HG03103 (cell line): ENCODE results near the gene TEX36.
A peak's percentile ranks its signal among the peaks of the same experiment; 100 is the strongest.
"Not testable (repeated sequence)": the region's sequence is repeated elsewhere in the genome, so short reads cannot be mapped to it uniquely, and the experiment has no call there.

Experiments used
- ATAC-seq: cut with Tn5 transposase; IDR thresholded peaks from one replicate; pipeline ENCODE4 v1.9.1; 2021; ENCODE audit warnings: low read depth; ENCODE audit not compliant: unreplicated experiment

Gene TEX36, protein sequence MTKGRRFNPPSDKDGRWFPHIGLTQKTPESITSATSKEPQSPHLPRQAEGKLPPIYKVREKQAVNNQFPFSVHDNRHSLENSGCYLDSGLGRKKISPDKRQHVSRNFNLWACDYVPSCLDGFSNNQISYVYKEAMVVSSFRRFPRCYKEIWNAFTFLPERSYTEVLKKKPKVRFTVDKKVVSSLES

DNA sequence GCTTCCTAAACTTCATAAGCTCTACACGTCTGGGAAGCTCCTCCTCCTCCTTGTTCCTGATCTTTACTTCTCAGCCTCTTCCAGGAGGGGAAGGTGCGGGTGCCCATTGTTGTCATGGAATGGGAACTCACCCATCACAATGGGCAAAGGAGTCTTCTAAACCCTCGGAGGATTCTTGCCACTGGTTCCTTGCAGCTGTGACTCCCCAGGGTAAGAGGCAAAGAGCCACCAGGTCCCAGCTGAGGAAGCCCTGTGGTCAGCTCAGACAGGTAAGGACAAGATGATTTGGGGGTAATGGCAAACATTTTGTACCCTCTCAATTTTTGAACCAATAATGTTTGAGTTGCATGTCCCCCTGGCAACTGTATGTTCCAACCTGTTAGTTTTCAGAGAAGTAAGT lies at the start of gene TEX36:
TSS of gene TEX36 (minus strand) at position 101 of the 400 bp plus-strand sequence. CDS start 174 bp downstream, outside the sequence.
- ATAC-seq: no peak

DNA sequence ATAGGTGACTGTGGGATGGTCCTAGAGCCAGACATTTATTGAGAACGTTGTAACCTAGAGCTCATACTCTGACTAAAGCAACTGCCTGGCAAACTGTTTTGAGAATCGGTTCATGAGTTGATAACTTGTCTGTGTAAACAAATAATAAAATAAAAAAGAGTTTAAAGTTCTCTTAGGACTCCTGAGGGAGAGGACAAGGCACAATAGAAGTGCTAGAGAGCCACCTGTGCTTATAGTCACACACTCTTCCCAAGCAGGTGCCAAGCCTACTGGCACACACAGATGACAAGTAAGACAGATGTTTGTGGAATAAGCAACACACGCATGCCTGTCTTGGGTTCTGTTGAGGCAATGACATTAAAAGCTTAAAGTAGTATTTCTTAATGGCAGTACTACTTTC lies 44.5 kb upstream of the TEX36 start:
- no peak for ATAC-seq

- ATAC-seq: no peak
These were observed 44.0 kb upstream of the TEX36 start for GRCh38 chr10:125726914-125727313.

DNA sequence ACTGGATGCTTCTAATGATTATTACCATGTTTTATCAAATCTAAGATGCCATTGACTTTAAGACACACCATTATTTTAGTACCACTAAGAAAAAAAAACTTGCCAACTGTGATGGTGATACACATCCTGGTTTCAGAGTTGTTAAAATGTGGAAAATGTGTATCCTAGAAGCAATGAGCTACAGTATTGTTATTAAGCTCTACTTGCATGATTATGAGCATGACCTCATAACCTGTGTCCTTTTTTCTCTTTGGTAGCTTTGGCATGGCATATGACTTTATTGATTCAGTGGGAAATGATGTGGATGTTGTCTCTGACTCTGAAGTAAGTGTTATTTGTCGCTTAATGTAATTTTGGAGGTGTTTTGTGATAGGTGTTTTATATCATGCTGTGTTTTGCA lies 39.8 kb upstream of the TEX36 start:
- no peak for ATAC-seq

DNA sequence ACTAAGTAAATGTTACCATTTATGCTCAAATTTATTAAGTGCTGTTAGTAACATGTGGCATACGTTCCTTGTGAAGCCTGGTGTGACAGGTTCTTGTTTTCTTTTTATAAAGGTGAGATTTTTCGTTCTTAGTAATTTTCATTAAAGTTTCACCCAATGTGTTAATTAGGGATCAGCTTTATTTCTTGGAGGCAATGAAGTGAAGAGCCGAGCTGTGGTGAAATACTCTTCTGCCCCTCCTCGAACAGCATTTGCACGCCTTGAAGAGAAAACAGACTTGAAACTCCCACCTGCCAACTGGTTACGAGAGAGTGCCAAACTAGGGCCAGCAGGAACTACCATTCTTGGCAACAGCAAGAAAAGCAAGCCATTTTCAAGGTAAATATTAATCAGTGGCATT lies 38.1 kb upstream of the TEX36 start:
- ATAC-seq: peak; percentile 29

GRCh38 chr10:125720002-125720382 lies 37.0 kb upstream of the TEX36 start:
- ATAC-seq: no peak

GRCh38 chr10:125719173-125720001 lies 36.4 kb upstream of the TEX36 start, which contains the start of gene EDRF1:
Gene EDRF1 (plus strand): TSS chr10:125719709. CDS start chr10:125719808, 99 bp downstream.
- ATAC-seq: peak; percentile 91

- not testable (repeated sequence) for ATAC-seq
These were observed 31.8 kb upstream of the TEX36 start for GRCh38 chr10:125714728-125715127.

DNA sequence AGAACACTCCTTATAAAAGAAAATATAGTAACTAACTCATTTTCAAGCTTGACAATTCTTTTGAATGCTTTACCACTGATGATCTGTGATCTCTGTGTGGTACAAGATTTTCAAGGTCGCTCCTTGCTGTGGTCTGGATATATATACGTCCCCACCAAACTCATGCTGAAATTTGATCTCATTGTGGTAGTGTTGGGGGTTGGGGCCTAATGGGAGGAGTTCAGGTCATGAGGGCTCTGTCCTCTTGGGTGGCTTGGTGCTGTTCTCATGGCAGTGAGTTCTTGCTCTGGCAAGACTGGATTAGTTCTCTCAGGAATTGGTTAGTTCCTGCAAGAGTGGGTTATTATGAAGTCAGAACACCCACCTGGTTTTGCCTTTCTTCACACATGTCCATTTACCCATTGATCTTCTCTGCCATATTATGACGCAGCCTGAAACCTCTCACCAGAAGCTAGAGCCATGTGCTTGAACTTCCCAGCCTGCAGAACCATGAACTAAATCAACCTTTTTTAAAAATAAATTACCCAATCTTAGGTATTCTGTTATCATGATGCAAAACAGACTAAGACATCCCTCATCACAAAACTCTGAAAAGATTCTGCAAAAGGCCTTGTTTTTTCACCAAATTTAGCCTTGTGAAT lies 28.3 kb upstream of the TEX36 start:
- no peak for ATAC-seq

- no peak for ATAC-seq
These were observed 26.9 kb upstream of the TEX36 start for GRCh38 chr10:125709553-125710474.

DNA sequence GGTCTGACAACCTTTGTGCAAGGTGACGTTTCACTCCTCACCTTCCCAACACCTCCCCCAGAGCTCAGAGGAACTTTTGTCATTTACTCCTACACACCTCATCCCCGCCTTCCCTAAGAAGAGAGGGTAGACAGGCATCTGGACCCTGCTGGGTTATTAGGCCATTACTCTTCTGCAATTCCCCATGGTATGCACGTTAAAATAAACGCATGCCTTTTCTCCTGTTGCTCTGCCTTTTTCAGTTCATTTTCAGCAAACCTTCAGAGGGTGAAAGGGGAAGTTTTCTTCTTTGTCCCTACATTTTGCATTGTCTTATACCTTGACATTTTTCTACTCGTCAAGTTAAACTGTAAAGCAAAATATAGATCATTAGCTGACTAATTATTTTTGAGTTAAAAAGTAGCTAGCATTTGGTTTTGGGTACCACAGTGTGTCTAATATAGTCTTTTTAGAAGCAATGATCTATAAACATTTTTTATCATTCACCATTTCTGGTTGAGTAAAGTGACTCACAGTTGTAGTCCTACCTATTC lies 26.1 kb upstream of the TEX36 start:
- ATAC-seq: no peak

- no peak for ATAC-seq
These were observed 24.8 kb upstream of the TEX36 start for GRCh38 chr10:125707541-125708468.

- no peak for ATAC-seq
These were observed 17.5 kb upstream of the TEX36 start for GRCh38 chr10:125700355-125700911.

- ATAC-seq: no peak
These were observed 16.7 kb upstream of the TEX36 start for GRCh38 chr10:125699562-125700143.

DNA sequence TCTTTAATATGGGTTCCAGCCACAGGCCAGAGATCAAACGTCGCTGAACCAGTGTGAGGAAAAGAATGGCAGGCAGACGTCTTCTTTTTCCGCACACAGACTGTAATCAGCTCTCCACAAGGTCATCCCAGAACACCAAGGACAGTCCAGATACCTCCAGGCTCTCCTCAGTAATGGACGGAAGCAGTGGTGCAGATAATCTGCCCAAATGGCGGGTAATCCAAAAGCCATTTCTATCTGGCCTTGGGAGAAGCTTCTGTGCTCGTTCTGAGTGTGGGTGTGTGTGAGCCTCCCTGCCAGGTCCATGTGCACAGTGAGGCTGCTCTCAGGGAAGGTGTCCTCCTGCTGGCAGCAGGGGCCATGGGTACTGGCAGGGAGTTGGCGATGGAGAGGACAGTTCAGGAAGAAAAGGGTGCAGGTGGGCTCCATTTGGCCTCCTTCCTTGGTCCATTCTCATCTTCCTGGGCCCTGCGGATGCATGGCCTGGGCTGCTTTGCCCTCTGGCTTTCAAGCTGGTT lies 15.6 kb upstream of the TEX36 start:
- no peak for ATAC-seq

- not testable (repeated sequence) for ATAC-seq
These were observed 13.9 kb upstream of the TEX36 start for GRCh38 chr10:125696884-125697283.

DNA sequence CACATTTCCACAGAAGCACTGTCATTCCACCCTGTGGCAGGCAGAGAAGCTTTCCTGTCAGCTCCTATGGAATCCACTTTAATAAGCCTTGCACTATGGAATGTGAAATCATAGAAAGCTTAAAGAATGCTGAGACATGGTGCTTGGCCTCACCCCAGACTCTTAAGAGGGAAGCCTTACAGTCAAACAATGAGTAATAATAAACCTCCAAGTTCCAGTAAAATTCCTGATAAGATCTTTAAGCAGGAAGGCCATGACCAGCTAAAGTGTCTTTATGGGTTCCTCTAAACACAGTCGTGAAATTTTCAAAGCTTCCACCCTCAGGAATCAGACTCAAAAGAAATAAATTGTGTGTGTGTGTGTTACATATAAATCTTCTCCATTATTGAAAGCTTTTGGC lies 11.9 kb upstream of the TEX36 start:
- no peak for ATAC-seq

GRCh38 chr10:125693524-125693847 lies 10.5 kb upstream of the TEX36 start:
- ATAC-seq: no peak
